Vagina (tissue), 2 donors: ENCODE results near the gene CAV1.

ENCODE experiments used
- CTCF ChIP-seq, 3 experiments: fragments of 450-650 bp in 2 of 3; fragments of 200-600 bp in 1 of 3; sonication (generic) in 1 of 3; IDR thresholded peaks; one replicate each; pipeline ENCODE4 v1.5.1; 2017 to 2019; ENCODE audit warnings: antibody characterized with exemption in 3 of 3, mild to moderate bottlenecking in 2 of 3, moderate library complexity in 2 of 3
- POLR2AphosphoS5 ChIP-seq, 2 donors: sonication (generic); formaldehyde crosslinking; IDR thresholded peaks; one replicate each; pipeline ENCODE4 v1.9.0; 2017; ENCODE audit warnings: antibody characterized with exemption in 2 of 2, mild to moderate bottlenecking in 2 of 2, low read depth in 1 of 2; ENCODE audit not compliant: insufficient read depth in 1 of 2

GRCh38 chr7:116554911-116555310 is 30.1 kb downstream of the CAV1 start:
- TF ChIP-seq POLR2AphosphoS5 (IDR thresholded peaks at IDR 0.05; ENCODE audit: insufficient read depth in 1 of 2, low read depth in 1 of 2) (no peak), CTCF (IDR thresholded peaks at IDR 0.05) (no peak)
